Activated CD4-positive, alpha-beta T cell treated with anti-CD3 and anti-CD28 coated beads for 36 hours (primary cell): ENCODE results near the gene C1orf35. TPM values are rescaled to one million over a fixed set of nuclear protein-coding genes. Genes with fewer than 3 reads are reported as not detected.

Experiments used
- ATAC-seq: fragments of 200-7000 bp; cut with Tn5 transposase; one replicate; pipeline ENCODE4 v1.10.0; 2021; ENCODE audit warnings: mild to moderate bottlenecking, moderate library complexity
- CTCF ChIA-PET: fragments of 350-600 bp; sonication (Branson Sonifier 250); formaldehyde crosslinking; loops from one replicate; lab custom pipeline; 2021; ENCODE audit warnings: antibody characterized with exemption; lab: Charles Lee
- POLR2A ChIA-PET: fragments of 350-600 bp; sonication (Branson Sonifier 250); formaldehyde crosslinking; loops from one replicate; lab custom pipeline; 2021; ENCODE audit warnings: antibody characterized with exemption, inconsistent platforms; lab: Charles Lee
- DNase-seq: peaks from one replicate; pipeline ENCODE4 v3.0.0-alpha.2; 2020
- H3K27ac Mint-ChIP-seq: one replicate; pipeline ENCODE4 v1.8.0; 2021; ENCODE audit warnings: mixed read lengths
- H3K27me3 Mint-ChIP-seq: one replicate; pipeline ENCODE4 v1.8.0; 2021; ENCODE audit warnings: mixed read lengths
- H3K36me3 Mint-ChIP-seq: one replicate; pipeline ENCODE4 v1.8.0; 2021; ENCODE audit warnings: low read depth, mixed read lengths
- H3K4me1 Mint-ChIP-seq: one replicate; pipeline ENCODE4 v1.8.0; 2021; ENCODE audit warnings: mixed read lengths
- H3K4me3 Mint-ChIP-seq: one replicate; pipeline ENCODE4 v1.8.0; 2021; ENCODE audit warnings: mild to moderate bottlenecking, moderate library complexity, mixed read lengths
- H3K9me3 Mint-ChIP-seq: one replicate; pipeline ENCODE4 v1.8.0; 2021; ENCODE audit warnings: low read depth, mixed read lengths
- intact Hi-C, 2 experiments: fragments of 100-400 bp; cut with DNase I in 1 of 2; cut with micrococcal nuclease in 1 of 2; formaldehyde crosslinking; loops; one replicate each; pipeline versions ENCODE4 v1.14.2 to v1.15.1; 2022 to 2024; cut with DNase I, micrococcal nuclease
- total RNA-seq, 2 experiments: library from RNA; stranded (reverse); gene quantifications; one replicate each; pipeline ENCODE4 v1.2.3, GENCODE V29; 2021

The C1orf35 gene
- total RNA-seq, 2 experiments from 2014 or later, result 14.6 to 22.5 TPM

- ATAC-seq (no peak), DNase-seq (no peak)
- ChIA-PET POLR2A (no interaction called here), CTCF (interaction anchor here (1.9 kb wide), 1 partner anchor 23 kb away, joined by 8 read pairs; no protein-coding TSS in a partner anchor)
- Mint-ChIP-seq H3K9me3 (no peaks in the 10 kb centered on the region), H3K36me3 (peaks cover 18% of the 10 kb centered on the region), H3K27me3 (no peaks in the 10 kb centered on the region), H3K4me1 (peaks cover 27% of the 10 kb centered on the region), H3K27ac (peak overlapping the region; percentile 92), H3K4me3 (peak overlapping the region; percentile 90)
- intact Hi-C loops, result loop anchor here (2.0 to 10.0 kb wide), 2 partner anchors 343 to 351 kb away; a partner anchor contains a TSS
Observed at GRCh38 chr1:228108055-228108690, 5.0 kb upstream of the C1orf35 start.

- H3K36me3 Mint-ChIP-seq, result peaks cover 20% of the 10 kb centered on the region
Observed at GRCh38 chr1:228107636-228108035, 4.5 kb upstream of the C1orf35 start.

GRCh38 chr1:228106800-228107054 is 3.6 kb upstream of the C1orf35 start:
- no peak overlapping the region for H3K27ac Mint-ChIP-seq
- no peak for ATAC-seq
- intact Hi-C loops, result loop anchor here in 1 of 2 experiments (10.0 kb wide), 1 partner anchor 342 kb away; no protein-coding TSS in a partner anchor

More at GRCh38 chr1:228107636-228108035, 4.5 kb upstream of the C1orf35 start:
- CTCF ChIA-PET, result interaction anchor here (1.9 kb wide), 1 partner anchor 23 kb away, joined by 8 read pairs; no protein-coding TSS in a partner anchor
- Mint-ChIP-seq H3K4me1 (peaks cover 27% of the 10 kb centered on the region), H3K9me3 (no peaks in the 10 kb centered on the region), H3K4me3 (peak overlapping the region; percentile 90), H3K27me3 (no peaks in the 10 kb centered on the region), H3K27ac (peak overlapping the region; percentile 92)
- POLR2A ChIA-PET, result interaction anchor here (0.7 kb wide), 1 partner anchor 58 kb away, joined by 3 read pairs; no protein-coding TSS in a partner anchor
- intact Hi-C loops, result loop anchor here (2.0 to 10.0 kb wide), 2 partner anchors 343 to 351 kb away; a partner anchor contains a TSS
- DNase-seq (no peak), ATAC-seq (no peak)

GRCh38 chr1:228105996-228106799 is 3.1 kb upstream of the C1orf35 start:
- peak overlapping the region; percentile 90 for H3K4me3 Mint-ChIP-seq
- H3K36me3 Mint-ChIP-seq, result peaks cover 20% of the 10 kb centered on the region
- intact Hi-C loops, result loop anchor here in 1 of 2 experiments (10.0 kb wide), 1 partner anchor 341 kb away; no protein-coding TSS in a partner anchor
- DNase-seq, result no peak
- no peak overlapping the region for H3K27ac Mint-ChIP-seq
- ChIA-PET POLR2A (interaction anchor here (1.1 kb wide), 1 partner anchor 24 kb away, joined by 5 read pairs; the partner anchor contains the start of gene ARF1), CTCF (interaction anchor here (0.6 to 1.9 kb wide), 4 partner anchors 25 to 89 kb away, joined by 3 to 8 read pairs (median 3); no protein-coding TSS in a partner anchor)
- no peaks in the 10 kb centered on the region for H3K9me3 Mint-ChIP-seq
- no peak for ATAC-seq
- no peaks in the 10 kb centered on the region for H3K27me3 Mint-ChIP-seq
- H3K4me1 Mint-ChIP-seq, result peaks cover 32% of the 10 kb centered on the region

More at GRCh38 chr1:228106800-228107054, 3.6 kb upstream of the C1orf35 start:
- Mint-ChIP-seq H3K27me3 (no peaks in the 10 kb centered on the region), H3K4me3 (peak overlapping the region; percentile 90), H3K4me1 (peaks cover 27% of the 10 kb centered on the region), H3K9me3 (no peaks in the 10 kb centered on the region), H3K36me3 (peaks cover 20% of the 10 kb centered on the region)
- POLR2A ChIA-PET, result interaction anchor here (1.1 kb wide), 1 partner anchor 25 kb away, joined by 5 read pairs; the partner anchor contains the start of gene ARF1
- CTCF ChIA-PET, result interaction anchor here (1.1 to 1.9 kb wide), 3 partner anchors 24 to 62 kb away, joined by 3 to 8 read pairs (median 3); no protein-coding TSS in a partner anchor
- no peak for DNase-seq

- no peak for DNase-seq
- no peaks in the 10 kb centered on the region for H3K9me3 Mint-ChIP-seq
- no peak overlapping the region for H3K27ac Mint-ChIP-seq
- intact Hi-C loops, result loop anchor here in 1 of 2 experiments (10.0 kb wide), 1 partner anchor 341 kb away; no protein-coding TSS in a partner anchor
- H3K27me3 Mint-ChIP-seq, result no peaks in the 10 kb centered on the region
- H3K36me3 Mint-ChIP-seq, result peaks cover 21% of the 10 kb centered on the region
- no peak for ATAC-seq
- CTCF ChIA-PET, result interaction anchor here (0.6 kb wide), 1 partner anchor 89 kb away, joined by 3 read pairs; no protein-coding TSS in a partner anchor
- POLR2A ChIA-PET, result interaction anchor here (0.6 kb wide), 1 partner anchor 54 kb away, joined by 5 read pairs; no protein-coding TSS in a partner anchor
- peaks cover 35% of the 10 kb centered on the region for H3K4me1 Mint-ChIP-seq
- no peak overlapping the region for H3K4me3 Mint-ChIP-seq
Observed at GRCh38 chr1:228105270-228105995, 2.3 kb upstream of the C1orf35 start.

- intact Hi-C loops, result loop anchor here (5.0 to 10.0 kb wide), 2 partner anchors 340 to 1697 kb away; partner anchors contain the start of gene PARP1 (in 1 of the 2)
- ChIA-PET CTCF (interaction anchor here (1.5 kb wide), 1 partner anchor 12 kb away, joined by 3 read pairs; no protein-coding TSS in a partner anchor), POLR2A (interaction anchor here (0.6 kb wide), 1 partner anchor 55 kb away, joined by 5 read pairs; no protein-coding TSS in a partner anchor)
- peaks cover 28% of the 10 kb centered on the region for H3K4me1 Mint-ChIP-seq
- H3K9me3 Mint-ChIP-seq, result no peaks in the 10 kb centered on the region
- DNase-seq, result no peak
- peak overlapping the region; percentile 89 for H3K4me3 Mint-ChIP-seq
- H3K36me3 Mint-ChIP-seq, result peaks cover 27% of the 10 kb centered on the region
- H3K27me3 Mint-ChIP-seq, result no peaks in the 10 kb centered on the region
- no peak for ATAC-seq
- H3K27ac Mint-ChIP-seq, result peak overlapping the region; percentile 61
Observed at GRCh38 chr1:228104526-228105269, 1.6 kb upstream of the C1orf35 start.

GRCh38 chr1:228101994-228102790 is 933 bp downstream of the C1orf35 start:
- DNase-seq (peak; percentile 78), ATAC-seq (peak; percentile 56)
- Mint-ChIP-seq H3K36me3 (peaks cover 41% of the 10 kb centered on the region), H3K4me3 (peak overlapping the region; percentile 89), H3K9me3 (no peaks in the 10 kb centered on the region), H3K27ac (peak overlapping the region; percentile 37), H3K4me1 (peaks cover 20% of the 10 kb centered on the region), H3K27me3 (no peaks in the 10 kb centered on the region)
- CTCF ChIA-PET, result no interaction called here
- POLR2A ChIA-PET, result interaction anchor here (0.9 to 1.3 kb wide), 4 partner anchors 10 to 63 kb away, joined by 3 to 6 read pairs (median 4); partner anchors contain the start of gene IBA57
- intact Hi-C loops, result loop anchor here (2.0 to 10.0 kb wide), 3 partner anchors 337 to 1695 kb away; partner anchors contain the start of genes JMJD4 (in 1 of the 2), PARP1 (in 1 of the 2) and SNAP47 (in 1 of the 2)

- Mint-ChIP-seq H3K4me3 (peak overlapping the region; percentile 89), H3K27me3 (no peaks in the 10 kb centered on the region), H3K4me1 (peaks cover 20% of the 10 kb centered on the region), H3K27ac (peak overlapping the region; percentile 69), H3K36me3 (peaks cover 42% of the 10 kb centered on the region), H3K9me3 (no peaks in the 10 kb centered on the region)
- ATAC-seq (no peak), DNase-seq (no peak)
- POLR2A ChIA-PET, result interaction anchor here (0.9 to 1.3 kb wide), 4 partner anchors 9 to 64 kb away, joined by 3 to 6 read pairs (median 4); partner anchors contain the start of gene IBA57
- intact Hi-C loops, result loop anchor here (5.0 to 10.0 kb wide), 2 partner anchors 337 to 1694 kb away; partner anchors contain the start of gene PARP1 (in 1 of the 2)
- CTCF ChIA-PET, result no interaction called here
Observed at GRCh38 chr1:228101614-228101993, 1.5 kb downstream of the C1orf35 start.
